ENCODE measurements around the gene DNAJC11. TPM values are rescaled to one million over a fixed set of nuclear protein-coding genes. Genes with fewer than 3 reads are reported as not detected.
A peak's percentile ranks its signal among the peaks of the same experiment; 100 is the strongest.
"Not testable (repeated sequence)": the region's sequence is repeated elsewhere in the genome, so short reads cannot be mapped to it uniquely, and the experiment has no call there.

The DNAJC11 gene
- total RNA-seq, 2 experiments from 2014 or later, result 43.0 to 44.6 TPM

- peaks cover 2% of the 10 kb centered on the region for H3K4me1 Mint-ChIP-seq
- POLR2A ChIA-PET, result no interaction called here
- H3K36me3 Mint-ChIP-seq, result no peaks in the 10 kb centered on the region
- ATAC-seq (ENCODE audit: low read depth) (no peak), DNase-seq (no peak)
- peaks cover 7% of the 10 kb centered on the region for H3K27me3 Mint-ChIP-seq
- H3K27ac Mint-ChIP-seq, result no peak overlapping the region
- no peaks in the 10 kb centered on the region for H3K9me3 Mint-ChIP-seq
- H3K4me3 Mint-ChIP-seq, result no peak overlapping the region
These were observed 23.0 kb upstream of the DNAJC11 start for GRCh38 chr1:6724517-6725141.

GRCh38 chr1:6723621-6724428 lies 22.2 kb upstream of the DNAJC11 start:
- ATAC-seq (ENCODE audit: low read depth) (no peak), DNase-seq (no peak)
- no peak overlapping the region for H3K4me3 Mint-ChIP-seq
- H3K9me3 Mint-ChIP-seq, result no peaks in the 10 kb centered on the region
- peaks cover 7% of the 10 kb centered on the region for H3K27me3 Mint-ChIP-seq
- no peaks in the 10 kb centered on the region for H3K36me3 Mint-ChIP-seq
- no peak overlapping the region for H3K27ac Mint-ChIP-seq
- POLR2A ChIA-PET, result no interaction called here
- H3K4me1 Mint-ChIP-seq, result peaks cover 2% of the 10 kb centered on the region

GRCh38 chr1:6711174-6711573 lies 9.6 kb upstream of the DNAJC11 start:
- no peak for DNase-seq
- POLR2A ChIA-PET, result no interaction called here
- H3K9me3 Mint-ChIP-seq, result peaks cover 11% of the 10 kb centered on the region
- no peaks in the 10 kb centered on the region for H3K36me3 Mint-ChIP-seq
- H3K4me3 Mint-ChIP-seq, result no peak overlapping the region
- ATAC-seq (ENCODE audit: low read depth), result no peak
- peaks cover 8% of the 10 kb centered on the region for H3K27me3 Mint-ChIP-seq
- H3K27ac Mint-ChIP-seq, result no peak overlapping the region
- H3K4me1 Mint-ChIP-seq, result no peaks in the 10 kb centered on the region

GRCh38 chr1:6704746-6705145 lies 3.1 kb upstream of the DNAJC11 start:
- ATAC-seq (ENCODE audit: low read depth) (no peak), DNase-seq (no peak)
- POLR2A ChIA-PET, result no interaction called here
- H3K4me1 Mint-ChIP-seq, result peaks cover 12% of the 10 kb centered on the region
- no peaks in the 10 kb centered on the region for H3K9me3 Mint-ChIP-seq
- no peak overlapping the region for H3K4me3 Mint-ChIP-seq
- H3K27me3 Mint-ChIP-seq, result peaks cover 6% of the 10 kb centered on the region
- H3K36me3 Mint-ChIP-seq, result no peaks in the 10 kb centered on the region
- no peak overlapping the region for H3K27ac Mint-ChIP-seq

- Mint-ChIP-seq H3K36me3 (no peaks in the 10 kb centered on the region), H3K4me1 (peaks cover 16% of the 10 kb centered on the region), H3K27ac (no peak overlapping the region), H3K4me3 (no peak overlapping the region), H3K27me3 (peaks cover 4% of the 10 kb centered on the region), H3K9me3 (no peaks in the 10 kb centered on the region)
- ATAC-seq (ENCODE audit: low read depth) (no peak), DNase-seq (no peak)
- POLR2A ChIA-PET, result no interaction called here
These were observed 1.4 kb upstream of the DNAJC11 start for GRCh38 chr1:6703016-6703415.

GRCh38 chr1:6700853-6701436 lies 671 bp downstream of the DNAJC11 start:
- no peak for DNase-seq
- no peaks in the 10 kb centered on the region for H3K36me3 Mint-ChIP-seq
- no peaks in the 10 kb centered on the region for H3K27me3 Mint-ChIP-seq
- no peak for ATAC-seq (ENCODE audit: low read depth)
- no peaks in the 10 kb centered on the region for H3K9me3 Mint-ChIP-seq
- peak overlapping the region; percentile 89 for H3K4me3 Mint-ChIP-seq
- POLR2A ChIA-PET, result interaction anchor here (0.7 to 1.1 kb wide), 2 partner anchors 84 to 198 kb away, joined by 4 to 6 read pairs; partner anchors contain the start of gene CAMTA1
- H3K27ac Mint-ChIP-seq, result peak overlapping the region; percentile 81
- peaks cover 16% of the 10 kb centered on the region for H3K4me1 Mint-ChIP-seq

- ATAC-seq (ENCODE audit: low read depth); POLR2A ChIA-PET; DNase-seq; H3K9me3 Mint-ChIP-seq; H3K27me3 Mint-ChIP-seq; H3K27ac Mint-ChIP-seq; H3K36me3 Mint-ChIP-seq: not testable (repeated sequence)
- Mint-ChIP-seq H3K4me3 (peak overlapping the region; percentile 89), H3K4me1 (peaks cover 16% of the 10 kb centered on the region)
These were observed 1.7 kb downstream of the DNAJC11 start for GRCh38 chr1:6699915-6700314.

- no peaks in the 10 kb centered on the region for H3K9me3 Mint-ChIP-seq
- no peak for DNase-seq
- no peak overlapping the region for H3K4me3 Mint-ChIP-seq
- H3K27me3 Mint-ChIP-seq, result no peaks in the 10 kb centered on the region
- ATAC-seq (ENCODE audit: low read depth), result no peak
- POLR2A ChIA-PET, result no interaction called here
- H3K4me1 Mint-ChIP-seq, result peaks cover 15% of the 10 kb centered on the region
- no peak overlapping the region for H3K27ac Mint-ChIP-seq
- peaks cover 2% of the 10 kb centered on the region for H3K36me3 Mint-ChIP-seq
These were observed 5.7 kb downstream of the DNAJC11 start for GRCh38 chr1:6695868-6696267.

GRCh38 chr1:6694121-6694713 lies 7.4 kb downstream of the DNAJC11 start:
- POLR2A ChIA-PET, result no interaction called here
- no peak overlapping the region for H3K4me3 Mint-ChIP-seq
- ATAC-seq (ENCODE audit: low read depth) (no peak), DNase-seq (no peak)
- peaks cover 3% of the 10 kb centered on the region for H3K36me3 Mint-ChIP-seq
- H3K9me3 Mint-ChIP-seq, result no peaks in the 10 kb centered on the region
- H3K27me3 Mint-ChIP-seq, result no peaks in the 10 kb centered on the region
- H3K4me1 Mint-ChIP-seq, result peaks cover 6% of the 10 kb centered on the region
- H3K27ac Mint-ChIP-seq, result no peak overlapping the region

GRCh38 chr1:6692956-6693355 lies 8.7 kb downstream of the DNAJC11 start:
- Mint-ChIP-seq H3K27ac (no peak overlapping the region), H3K4me3 (no peak overlapping the region), H3K9me3 (no peaks in the 10 kb centered on the region), H3K36me3 (peaks cover 4% of the 10 kb centered on the region), H3K4me1 (peaks cover 13% of the 10 kb centered on the region), H3K27me3 (no peaks in the 10 kb centered on the region)
- no peak for ATAC-seq (ENCODE audit: low read depth)
- no peak for DNase-seq
- POLR2A ChIA-PET, result interaction anchor here (0.7 kb wide), 1 partner anchor 307 kb away, joined by 3 read pairs; no protein-coding TSS in a partner anchor

- no peak overlapping the region for H3K27ac Mint-ChIP-seq
- POLR2A ChIA-PET, result no interaction called here
- H3K4me3 Mint-ChIP-seq, result no peak overlapping the region
- no peak for DNase-seq
- peaks cover 13% of the 10 kb centered on the region for H3K4me1 Mint-ChIP-seq
- ATAC-seq (ENCODE audit: low read depth), result no peak
- H3K36me3 Mint-ChIP-seq, result peaks cover 4% of the 10 kb centered on the region
- H3K9me3 Mint-ChIP-seq, result no peaks in the 10 kb centered on the region
- no peaks in the 10 kb centered on the region for H3K27me3 Mint-ChIP-seq
These were observed 10.1 kb downstream of the DNAJC11 start for GRCh38 chr1:6691507-6691906.

GRCh38 chr1:6690186-6690585 lies 11.4 kb downstream of the DNAJC11 start:
- no peak overlapping the region for H3K4me3 Mint-ChIP-seq
- DNase-seq (no peak), ATAC-seq (ENCODE audit: low read depth) (no peak)
- no peaks in the 10 kb centered on the region for H3K9me3 Mint-ChIP-seq
- no peaks in the 10 kb centered on the region for H3K27me3 Mint-ChIP-seq
- POLR2A ChIA-PET, result no interaction called here
- peaks cover 4% of the 10 kb centered on the region for H3K36me3 Mint-ChIP-seq
- peaks cover 13% of the 10 kb centered on the region for H3K4me1 Mint-ChIP-seq
- H3K27ac Mint-ChIP-seq, result no peak overlapping the region

- peaks cover 2% of the 10 kb centered on the region for H3K36me3 Mint-ChIP-seq
- no peaks in the 10 kb centered on the region for H3K27me3 Mint-ChIP-seq
- H3K4me3 Mint-ChIP-seq, result no peak overlapping the region
- ATAC-seq (ENCODE audit: low read depth) (no peak), DNase-seq (no peak)
- no peaks in the 10 kb centered on the region for H3K9me3 Mint-ChIP-seq
- H3K27ac Mint-ChIP-seq, result no peak overlapping the region
- H3K4me1 Mint-ChIP-seq, result peaks cover 13% of the 10 kb centered on the region
- POLR2A ChIA-PET, result no interaction called here
These were observed 12.9 kb downstream of the DNAJC11 start for GRCh38 chr1:6688757-6689156.
